Mesangial cell (primary cell): ENCODE measurements around the gene SERPINI1. TPM values are rescaled to one million over a fixed set of nuclear protein-coding genes. Genes with fewer than 3 reads are reported as not detected.

Experiments used
- total RNA-seq: library from RNA; depleted of rRNA; stranded (reverse); fragments of >200 nt; gene quantifications from 2 replicates; pipeline ENCODE4 v1.2.3, GENCODE V29; 2015

SERPINI1 gene
- 0.89 and 0.98 TPM in 2 replicates for total RNA-seq

GRCh38 chr3:167735233-167736138, at the start of gene SERPINI1:
TSS of gene SERPINI1 (plus strand) at chr3:167735721. CDS start at chr3:167789129, 53,408 bp downstream.

GRCh38 chr3:167734498-167735232, 856 bp upstream of the SERPINI1 start, which contains the start of gene PDCD10:
TSS of gene PDCD10 (minus strand) at chr3:167734892. CDS start at chr3:167720157, 14,735 bp downstream.

Other genes starting within 250 kb of the SERPINI1 start
- not detected in 2 replicates for gene WDR49, start 81.8 kb upstream of the SERPINI1 start, total RNA-seq
- 43.5 and 50.2 TPM in 2 replicates for gene PDCD10, start 829 bp upstream of the SERPINI1 start, total RNA-seq